Tibial nerve (tissue), 3 donors: Measurements from ENCODE around the gene UBE2I.

ENCODE experiments used
- CTCF ChIP-seq, 5 experiments: fragments of 200-600 bp in 3 of 5; fragments of 450-650 bp in 2 of 5; sonication (generic) in 3 of 5; IDR thresholded peaks; one replicate each; pipeline ENCODE4 v1.5.1; 2016 to 2019; ENCODE audit warnings: antibody characterized with exemption in 5 of 5, mild to moderate bottlenecking in 3 of 5, moderate library complexity in 2 of 5
- POLR2A ChIP-seq, 2 donors: fragments of 450-650 bp; IDR thresholded peaks; one replicate each; pipeline ENCODE4 v1.6.1; 2017; ENCODE audit warnings: antibody characterized with exemption in 2 of 2, mild to moderate bottlenecking in 2 of 2, moderate library complexity in 2 of 2

- TF ChIP-seq CTCF (IDR thresholded peaks at IDR 0.05) (no peak), POLR2A (IDR thresholded peaks at IDR 0.05) (no peak)
Measured at GRCh38 chr16:1279081-1279944, 30.1 kb upstream of the UBE2I start.
